Hindlimb muscle (tissue), 1 donor: ENCODE measurements around the gene EZH1. TPM values are rescaled to one million over a fixed set of nuclear protein-coding genes. Genes with fewer than 3 reads are reported as not detected.
"Not testable (repeated sequence)": the region's sequence is repeated elsewhere in the genome, so short reads cannot be mapped to it uniquely, and the experiment has no call there.

Experiments used
- DNase-seq: peaks from one replicate; pipeline ENCODE4 v3.0.0-alpha.2; 2013
- polyA plus RNA-seq: library from polyadenylated mRNA; unstranded; fragments of 120-200 nt; gene quantifications from one replicate; pipeline ENCODE4 v1.2.1, GENCODE V29; 2013; ENCODE audit not compliant: insufficient read length

EZH1 gene
- polyA plus RNA-seq, 1 donor = 27.3 TPM

DNA sequence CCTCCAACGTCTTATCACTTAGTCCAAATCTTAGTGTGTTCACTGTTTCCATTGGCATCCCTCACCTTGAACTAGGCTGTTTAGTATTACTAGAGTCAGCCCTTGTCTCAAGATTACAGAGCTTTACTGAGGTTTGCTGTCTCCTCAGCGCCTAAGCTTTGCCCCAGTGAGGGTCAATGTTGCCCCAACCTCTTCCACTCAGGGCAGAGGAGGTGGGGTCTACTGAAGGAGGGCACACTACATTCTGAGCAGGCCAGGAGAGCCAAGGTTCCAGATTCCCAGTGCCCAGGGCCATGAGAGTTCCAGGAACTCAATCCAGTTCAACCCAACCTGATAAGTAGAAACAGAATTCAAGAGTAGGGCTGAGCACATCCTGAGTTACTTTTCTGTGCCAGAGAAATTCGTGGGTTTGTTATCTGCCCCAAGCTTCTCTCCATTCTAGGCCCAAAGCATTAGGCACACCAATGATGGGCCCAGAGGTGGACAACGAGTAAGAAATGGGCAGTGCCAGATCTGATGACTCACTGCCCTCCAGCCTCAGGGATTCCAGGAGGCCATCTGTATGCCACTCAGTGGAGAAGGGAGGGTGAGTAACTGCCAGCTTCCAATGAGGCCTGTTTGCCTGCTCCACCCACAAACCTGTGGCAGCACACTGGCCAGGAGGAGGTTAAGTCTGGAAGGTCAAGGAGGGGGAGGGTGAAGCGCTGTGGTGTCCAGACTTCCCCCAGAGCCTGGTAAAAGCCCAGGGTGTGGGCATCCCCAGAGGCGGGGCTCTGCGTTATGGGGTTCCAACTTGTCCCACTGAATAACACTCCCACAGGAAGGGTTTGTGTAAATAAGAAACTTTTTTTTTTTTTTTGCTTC is 77.5 kb downstream of the EZH1 start:
- no peak for DNase-seq

DNA sequence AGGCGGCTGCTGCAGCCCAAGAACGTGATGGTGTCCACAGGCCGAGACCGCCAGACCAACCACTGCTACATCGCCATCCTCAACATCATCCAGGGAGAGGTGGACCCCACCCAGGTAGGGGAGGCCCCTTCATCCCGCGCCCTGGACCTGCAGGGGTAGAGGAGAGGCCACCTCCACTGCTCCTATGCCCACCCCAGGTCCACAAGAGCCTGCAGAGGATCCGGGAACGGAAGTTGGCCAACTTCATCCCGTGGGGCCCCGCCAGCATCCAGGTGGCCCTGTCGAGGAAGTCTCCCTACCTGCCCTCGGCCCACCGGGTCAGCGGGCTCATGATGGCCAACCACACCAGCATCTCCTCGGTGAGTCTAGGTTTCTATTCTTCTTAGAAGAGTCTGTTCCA is 78.7 kb downstream of the EZH1 start:
- DNase-seq = not testable (repeated sequence)

DNA sequence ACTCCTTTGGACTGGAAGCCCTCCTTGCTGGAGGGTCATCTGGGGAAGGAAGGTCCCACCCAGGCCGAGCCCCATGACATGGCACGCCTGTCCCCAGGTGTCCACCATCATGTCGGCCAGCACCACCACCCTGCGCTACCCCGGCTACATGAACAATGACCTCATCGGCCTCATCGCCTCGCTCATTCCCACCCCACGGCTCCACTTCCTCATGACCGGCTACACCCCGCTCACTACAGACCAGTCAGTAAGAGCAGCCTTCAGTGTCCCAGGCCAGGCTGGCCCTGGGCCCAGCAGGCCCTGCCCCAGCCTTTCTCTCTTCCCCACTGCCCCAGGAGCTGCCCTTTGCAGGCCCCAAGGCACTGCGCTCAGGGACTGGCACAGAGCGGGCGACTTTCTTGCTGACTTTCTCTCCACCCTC is 79.2 kb downstream of the EZH1 start:
- no peak for DNase-seq

DNA sequence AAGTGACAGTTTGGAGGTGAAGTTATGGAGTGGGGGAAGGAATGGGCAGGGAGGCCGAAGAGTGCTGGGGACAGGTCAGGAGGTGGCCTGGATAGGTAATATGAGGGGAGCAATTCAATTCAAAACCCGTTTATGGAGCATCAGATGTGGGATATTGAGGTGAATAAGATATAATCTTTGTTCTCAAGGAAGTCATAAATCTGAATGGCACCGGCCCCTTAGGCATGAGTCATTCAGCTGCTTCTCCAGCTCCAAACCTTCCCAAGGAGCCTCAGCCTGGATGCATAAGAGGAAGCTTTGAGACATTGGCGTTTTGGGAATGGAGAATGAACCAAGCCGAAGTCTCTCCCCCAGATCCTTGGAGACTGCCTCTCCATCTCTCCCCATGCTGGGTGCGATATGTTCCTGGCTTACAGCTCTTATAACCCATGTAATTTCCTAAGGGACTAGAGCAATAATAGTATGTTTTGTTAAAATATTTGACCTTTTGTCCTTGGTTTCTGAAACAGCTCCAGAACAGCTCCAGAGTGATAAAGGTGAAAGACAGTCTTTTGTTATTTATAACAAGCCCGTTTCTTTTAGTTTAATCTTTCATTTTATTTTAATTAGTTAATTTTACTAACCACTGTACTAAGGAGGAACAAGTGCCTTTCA is 84.0 kb downstream of the EZH1 start:
- DNase-seq = no peak

DNA sequence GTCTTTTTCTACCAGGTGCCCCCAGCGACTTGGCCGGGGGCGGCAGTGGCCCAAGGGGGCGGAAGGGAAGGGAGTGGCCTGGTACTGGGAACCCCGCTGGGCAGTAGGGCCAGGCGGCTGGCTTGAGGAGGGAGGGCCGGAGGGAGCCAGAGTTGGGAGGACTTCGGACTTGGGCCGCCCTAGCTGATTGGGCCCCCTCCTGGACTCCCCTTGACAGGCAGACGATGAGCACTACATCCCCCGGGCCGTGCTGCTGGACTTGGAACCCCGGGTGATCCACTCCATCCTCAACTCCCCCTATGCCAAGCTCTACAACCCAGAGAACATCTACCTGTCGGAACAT is 84.9 kb downstream of the EZH1 start:
- DNase-seq = not testable (repeated sequence)

DNA sequence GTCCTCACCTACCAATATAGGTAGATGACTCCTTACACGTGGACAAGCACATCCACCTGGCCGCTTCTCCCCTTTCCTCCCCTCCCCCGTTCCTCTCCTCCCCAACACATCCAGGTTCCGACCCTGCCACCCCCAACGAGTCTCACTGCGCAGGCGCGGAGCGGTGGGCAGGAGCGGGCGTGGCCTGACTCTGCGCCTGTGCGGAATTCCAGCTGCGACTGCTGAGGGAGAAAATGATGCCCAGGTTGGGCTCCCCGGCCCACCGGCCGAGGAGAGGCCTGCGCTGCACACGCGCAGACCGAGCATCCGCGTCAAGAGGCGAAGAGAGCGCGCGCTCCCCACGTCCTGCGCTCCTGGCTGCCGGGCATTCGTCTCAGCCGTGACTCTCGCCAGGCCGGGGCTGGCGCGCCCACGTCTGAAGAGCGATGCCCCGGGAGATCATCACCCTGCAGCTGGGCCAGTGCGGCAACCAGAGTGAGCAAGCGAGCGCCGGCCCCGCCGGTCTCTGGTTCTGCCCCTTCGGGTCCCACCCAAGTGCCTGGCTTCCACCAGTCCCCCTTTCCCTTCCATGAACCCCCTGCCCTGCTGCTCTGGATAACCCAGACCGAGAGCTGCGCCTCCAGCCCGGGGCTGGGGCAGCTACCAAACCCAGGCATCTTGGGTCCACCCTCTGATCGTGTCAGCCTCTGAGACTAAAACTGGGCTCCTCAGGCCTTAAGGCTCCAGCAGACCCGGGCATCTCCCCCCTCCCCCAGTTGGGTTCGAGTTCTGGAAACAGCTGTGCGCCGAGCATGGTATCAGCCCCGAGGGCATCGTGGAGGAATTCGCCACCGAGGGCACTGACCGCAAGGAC is 85.5 kb downstream of the EZH1 start, which contains the start of gene TUBG2:
Gene TUBG2, plus strand, starts transcription at position 206 of the 853 bp plus-strand sequence. Its CDS starts 220 bp downstream, at position 426.
- DNase-seq = peak; percentile 90

DNA sequence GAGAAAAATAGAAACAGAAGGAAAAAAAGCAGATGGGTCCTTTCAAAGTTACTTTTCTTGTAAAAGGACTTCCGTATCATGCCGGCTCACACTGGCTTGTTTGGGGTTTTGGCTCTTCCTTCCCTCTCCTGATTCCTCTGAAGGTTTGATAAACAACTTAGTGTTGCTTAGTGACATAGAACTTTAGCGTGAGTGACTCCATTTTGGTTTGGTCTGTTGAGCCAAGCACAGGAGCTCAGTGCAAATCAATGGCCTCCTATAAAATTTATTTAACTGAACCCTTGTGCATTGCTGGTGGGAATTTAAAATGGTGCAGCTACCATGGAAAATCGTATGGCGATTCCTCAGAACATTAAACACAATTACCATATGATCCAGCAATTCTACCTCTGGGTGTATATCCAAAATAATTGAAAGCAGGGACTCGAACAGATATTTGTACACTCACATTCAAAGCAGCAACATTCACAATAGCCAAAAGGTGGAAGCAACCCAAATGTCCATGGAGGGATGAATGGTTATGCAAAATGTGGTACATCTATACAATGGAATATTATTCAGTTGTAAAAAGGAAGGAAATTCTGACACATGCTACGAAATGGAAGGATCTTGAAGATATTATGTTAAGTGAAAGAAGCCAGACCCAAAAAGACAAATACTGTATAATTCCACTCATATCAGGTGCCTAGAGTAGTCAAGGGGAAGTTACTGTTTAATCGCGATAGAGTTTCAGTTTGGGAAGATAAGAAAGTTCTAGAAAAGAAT is 86.8 kb downstream of the EZH1 start:
- DNase-seq = no peak

DNA sequence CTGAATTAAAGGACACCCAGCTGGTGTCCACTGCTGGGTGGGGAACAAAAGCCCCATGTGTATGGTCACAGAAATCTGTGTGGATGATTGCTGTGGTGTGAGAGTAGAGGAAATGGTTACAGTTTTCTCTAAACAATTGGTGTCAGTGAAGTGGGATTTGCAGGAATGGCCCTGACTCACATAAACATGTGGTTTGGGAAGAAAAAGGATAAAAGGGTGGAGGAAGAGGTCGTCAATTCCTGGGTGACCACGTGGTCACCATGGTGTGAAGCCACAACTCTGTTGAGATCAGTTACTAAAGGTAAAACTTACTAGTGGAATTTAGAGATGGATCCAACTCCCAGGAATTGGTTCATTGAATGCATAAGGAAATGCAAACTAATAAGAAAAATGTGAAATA is 89.3 kb downstream of the EZH1 start:
- DNase-seq = no peak

DNA sequence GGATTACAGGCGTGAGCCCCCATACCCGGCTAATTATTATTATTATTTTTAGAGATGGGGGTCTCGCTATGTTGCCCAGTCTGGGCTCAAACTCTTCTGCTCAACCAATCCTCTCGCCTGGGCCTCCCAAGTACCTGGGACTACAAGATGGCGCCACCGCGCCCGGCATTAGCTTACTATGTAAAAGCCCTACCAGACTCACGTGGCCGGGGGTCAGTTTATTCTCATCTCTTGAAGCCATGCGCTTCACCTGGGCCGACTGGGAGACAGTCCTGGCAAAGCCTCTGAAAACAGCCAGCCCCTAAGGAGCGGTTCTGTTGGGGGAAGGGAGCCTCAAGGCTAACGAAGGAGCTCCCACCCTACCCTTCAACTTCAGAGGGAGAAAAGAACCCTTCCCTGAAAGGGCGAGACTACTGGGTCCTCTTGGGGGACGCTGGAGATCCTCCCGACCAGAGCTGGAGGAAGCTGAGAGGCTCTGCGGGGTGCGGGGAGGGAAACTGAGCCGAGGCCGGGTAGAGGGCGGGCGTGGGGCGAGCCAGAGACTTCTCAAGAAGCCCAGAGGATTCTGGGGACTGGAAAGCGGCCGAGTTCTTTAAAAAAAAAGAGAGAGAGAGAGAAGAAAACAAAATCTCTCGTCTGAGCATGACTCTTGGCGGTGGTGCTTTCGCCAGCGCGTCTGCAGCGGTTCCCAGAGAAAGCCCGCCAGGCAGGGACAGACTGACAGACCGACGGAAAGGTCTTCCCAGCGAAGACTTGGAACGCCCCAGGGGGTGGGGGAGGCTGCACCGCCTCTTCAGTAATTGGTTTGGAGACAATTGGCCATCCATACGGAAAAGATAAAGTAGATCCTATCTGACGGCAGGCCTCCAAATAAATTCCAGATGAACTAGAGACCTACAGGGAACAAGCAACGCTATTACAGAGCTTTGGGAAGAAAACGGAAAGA is 91.4 kb downstream of the EZH1 start:
- peak; percentile 85 for DNase-seq

DNA sequence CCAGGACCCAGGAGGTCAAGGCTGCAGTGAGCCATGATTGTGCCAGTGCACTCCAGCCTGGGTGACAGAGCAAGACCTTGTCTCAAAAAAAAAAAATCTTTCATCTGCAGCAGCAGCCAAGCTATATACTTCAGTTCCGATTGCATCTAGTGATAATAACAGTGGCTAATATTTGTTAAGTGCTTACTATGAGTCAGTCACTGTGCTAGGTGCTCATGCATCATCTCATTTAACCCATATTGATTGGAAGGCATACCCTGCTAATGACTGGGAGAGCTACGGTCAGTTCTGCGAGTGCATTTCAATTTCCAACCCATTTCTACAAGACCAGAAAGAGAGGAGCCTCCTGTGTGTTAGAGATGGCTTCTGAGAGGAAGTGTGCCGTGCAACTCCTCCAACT is 93.4 kb downstream of the EZH1 start:
- DNase-seq = no peak

Other genes with a start within 250 kb of the EZH1 start
- gene NAGLU, start 208.8 kb downstream of the EZH1 start, polyA plus RNA-seq = 22.7 TPM
- gene HSD17B1, start 192.1 kb downstream of the EZH1 start, polyA plus RNA-seq = 3.3 TPM
- gene COASY, start 182.9 kb downstream of the EZH1 start, polyA plus RNA-seq = 28.6 TPM
- gene MLX, start 177.9 kb downstream of the EZH1 start, polyA plus RNA-seq = 35.2 TPM
- 10.2 TPM for gene PSMC3IP, start 167.3 kb downstream of the EZH1 start, polyA plus RNA-seq
- 39.5 TPM for gene RETREG3, start 135.7 kb downstream of the EZH1 start, polyA plus RNA-seq
- 33.6 TPM for gene TUBG1, start 135.4 kb downstream of the EZH1 start, polyA plus RNA-seq
- gene TUBG2, start 85.8 kb downstream of the EZH1 start, polyA plus RNA-seq = 14.7 TPM
- gene PLEKHH3, start 68.0 kb downstream of the EZH1 start, polyA plus RNA-seq = 62.6 TPM
- 3.2 TPM for gene CCR10, start 63.2 kb downstream of the EZH1 start, polyA plus RNA-seq
- 12.1 TPM for gene CNTNAP1, start 62.5 kb downstream of the EZH1 start, polyA plus RNA-seq
- 69.2 TPM for gene RAMP2, start 16.2 kb upstream of the EZH1 start, polyA plus RNA-seq
- 30.0 TPM for gene VPS25, start 28.4 kb upstream of the EZH1 start, polyA plus RNA-seq
- 0.19 TPM for gene WNK4, start 35.6 kb upstream of the EZH1 start, polyA plus RNA-seq
- gene COA3, start 53.7 kb upstream of the EZH1 start, polyA plus RNA-seq = 53.5 TPM
- gene CNTD1, start 53.8 kb upstream of the EZH1 start, polyA plus RNA-seq = 0.70 TPM
- 49.3 TPM for gene BECN1, start 79.2 kb upstream of the EZH1 start, polyA plus RNA-seq
- gene PSME3, start 88.4 kb upstream of the EZH1 start, polyA plus RNA-seq = 48.1 TPM
- 1.0 TPM for gene AOC2, start 99.5 kb upstream of the EZH1 start, polyA plus RNA-seq
- gene AOC3, start 106.2 kb upstream of the EZH1 start, polyA plus RNA-seq = 27.0 TPM
- gene G6PC1, start 155.8 kb upstream of the EZH1 start, polyA plus RNA-seq = not detected
- gene AARSD1, start 219.4 kb upstream of the EZH1 start, polyA plus RNA-seq = 56.9 TPM
- 69.1 TPM for gene PTGES3L, start 235.0 kb upstream of the EZH1 start, polyA plus RNA-seq
- 9.6 TPM for gene RUNDC1, start 235.5 kb upstream of the EZH1 start, polyA plus RNA-seq